GM18508 (cell line): ENCODE measurements around the gene NUP210.
"Not testable (repeated sequence)": the region's sequence is repeated elsewhere in the genome, so short reads cannot be mapped to it uniquely, and the experiment has no call there.

ENCODE experiments used
- ATAC-seq: cut with Tn5 transposase; IDR thresholded peaks from one replicate; pipeline ENCODE4 v1.9.1; 2021; ENCODE audit warnings: moderate number of reproducible peaks; ENCODE audit not compliant: insufficient read depth, unreplicated experiment

The NUP210 gene

GRCh38 chr3:13420045-13420830, at the start of gene NUP210:
NUP210 (minus strand) TSS chr3:13420322; CDS start chr3:13420226, 96 bp downstream.
- no peak for ATAC-seq

- no peak for ATAC-seq
These were observed 46.7 kb upstream of the NUP210 start for GRCh38 chr3:13466781-13467180.

- ATAC-seq = no peak
These were observed 45.2 kb upstream of the NUP210 start for GRCh38 chr3:13465236-13465873.

GRCh38 chr3:13463618-13464400, 43.7 kb upstream of the NUP210 start:
- ATAC-seq = no peak

DNA sequence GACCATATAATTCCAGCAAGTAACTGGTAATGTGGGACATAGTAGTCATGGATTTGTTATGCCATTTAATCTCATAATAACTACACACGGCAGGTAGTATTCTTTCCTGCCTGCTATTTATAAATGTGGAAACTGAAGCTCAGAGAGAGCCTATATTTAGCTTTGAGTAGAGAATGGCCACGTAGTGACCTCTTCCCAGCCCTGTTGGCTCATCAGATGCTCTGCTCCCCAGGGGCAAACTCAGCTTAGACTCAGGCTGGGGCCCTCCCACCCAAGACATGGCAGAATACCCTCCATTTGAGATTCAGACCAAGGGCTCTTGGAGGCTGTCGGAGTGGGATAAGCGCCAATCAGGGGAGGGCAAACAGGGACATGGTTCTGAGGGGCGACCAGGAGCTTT, 42.7 kb upstream of the NUP210 start:
- ATAC-seq = no peak

DNA sequence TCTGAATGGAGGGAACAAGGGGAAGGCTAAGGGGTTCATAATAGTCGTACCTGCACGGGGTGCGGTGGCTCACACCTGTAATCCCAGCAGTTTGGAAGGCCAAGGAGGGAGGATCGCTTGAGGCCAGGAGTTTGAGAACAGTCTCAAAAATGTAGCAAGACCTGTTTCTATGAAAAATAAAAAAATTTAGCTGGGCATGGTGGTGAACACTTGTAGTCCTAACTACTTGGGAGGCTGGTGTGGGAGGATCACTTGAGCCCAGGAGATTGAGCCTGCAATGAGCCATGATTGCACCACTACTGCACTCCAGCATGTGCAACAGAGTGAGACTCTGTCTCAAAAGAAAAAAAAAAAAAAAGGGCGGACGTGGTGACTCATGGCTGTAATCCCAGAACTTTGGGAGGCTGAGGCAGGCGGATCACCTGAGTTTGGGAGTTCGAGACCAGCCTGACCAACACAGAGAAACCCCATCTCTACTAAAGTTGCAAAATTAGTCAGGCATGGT, 42.1 kb upstream of the NUP210 start:
- ATAC-seq = no peak

DNA sequence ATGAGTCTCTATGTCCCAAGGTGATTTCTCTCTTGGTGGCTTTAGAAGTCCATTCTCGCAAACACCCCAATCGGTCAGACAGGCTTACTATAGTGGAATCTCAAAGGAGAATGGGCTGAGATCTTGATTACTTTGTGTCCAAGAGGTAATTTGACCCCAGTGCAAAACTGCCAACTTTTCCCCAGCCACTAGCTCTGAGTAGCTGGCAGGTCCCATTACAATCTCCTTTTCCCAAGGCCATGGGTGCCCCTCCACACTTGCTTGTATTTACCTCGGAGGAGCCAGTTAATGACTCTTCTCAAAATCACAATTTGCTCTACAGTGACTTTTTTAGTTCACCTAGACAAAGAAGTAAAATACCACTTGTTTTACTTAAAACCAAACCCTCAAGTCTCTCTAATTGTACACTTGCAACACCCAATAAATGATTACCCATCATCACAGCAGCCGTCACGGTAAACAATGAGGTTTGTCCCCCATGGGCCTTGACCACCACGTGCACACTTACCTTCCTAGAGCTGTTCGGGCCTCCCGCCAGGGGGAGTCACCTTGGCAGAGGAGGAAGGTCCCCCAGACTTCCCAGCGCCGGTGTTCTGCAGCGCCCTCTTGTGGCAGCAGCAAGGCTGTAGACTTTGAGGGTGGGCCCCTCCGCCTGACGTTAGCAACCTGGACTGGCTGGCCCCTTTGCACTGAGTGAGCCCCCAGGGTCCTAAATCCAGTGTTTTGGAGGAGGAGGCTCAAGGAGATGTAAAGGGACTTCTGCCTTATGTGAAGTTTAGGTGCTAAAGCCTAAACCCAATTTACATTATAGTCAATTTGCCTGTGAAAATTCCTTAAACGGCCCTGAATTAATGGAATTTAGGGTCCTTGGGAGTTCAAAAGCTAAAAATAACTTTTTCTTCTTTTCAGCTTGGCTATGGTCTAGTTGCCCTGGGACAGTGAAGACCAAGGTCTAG, 41.3 kb upstream of the NUP210 start:
- peak; percentile 44 for ATAC-seq

- ATAC-seq = no peak
These were observed 40.2 kb upstream of the NUP210 start for GRCh38 chr3:13460341-13460736.

- ATAC-seq = no peak
These were observed 39.7 kb upstream of the NUP210 start for GRCh38 chr3:13459605-13460340.

DNA sequence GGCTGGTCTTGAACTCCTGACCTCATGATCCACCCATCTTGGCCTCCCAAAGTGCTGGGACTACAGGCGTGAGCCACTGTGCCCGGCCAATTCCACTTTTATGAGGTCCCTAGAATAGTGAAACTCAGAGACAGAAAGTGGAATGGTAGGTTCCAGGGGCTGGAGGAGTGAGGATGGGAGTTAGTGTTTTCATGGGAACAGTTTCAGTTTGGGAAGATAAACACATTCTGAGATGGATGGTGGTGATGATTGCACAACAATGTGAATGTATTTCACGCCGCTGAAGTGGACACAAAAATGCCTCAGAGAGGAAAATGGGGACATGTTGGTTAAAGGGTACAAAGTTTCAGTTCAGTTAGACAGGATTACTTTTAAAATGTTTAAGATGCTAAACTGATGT, 37.5 kb upstream of the NUP210 start:
- no peak for ATAC-seq

DNA sequence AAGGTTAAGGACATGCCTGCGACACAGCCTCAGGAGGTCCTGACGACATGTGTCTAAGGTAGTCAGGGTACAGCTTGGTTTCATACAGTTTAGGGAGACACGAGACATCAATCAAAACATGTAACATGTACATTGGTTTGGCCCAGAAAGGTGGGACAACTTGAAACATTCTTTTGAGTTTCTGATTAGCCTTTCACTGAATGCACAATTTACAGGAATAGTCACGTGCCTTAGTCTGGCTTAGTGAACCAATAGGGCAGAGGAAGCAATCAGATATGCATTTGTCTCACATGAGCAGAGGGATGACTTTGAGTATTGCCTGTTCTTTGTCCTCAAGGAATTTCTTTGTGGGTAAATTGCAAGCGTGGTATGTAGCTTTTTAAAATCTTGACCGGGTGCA, 35.5 kb upstream of the NUP210 start:
- no peak for ATAC-seq

DNA sequence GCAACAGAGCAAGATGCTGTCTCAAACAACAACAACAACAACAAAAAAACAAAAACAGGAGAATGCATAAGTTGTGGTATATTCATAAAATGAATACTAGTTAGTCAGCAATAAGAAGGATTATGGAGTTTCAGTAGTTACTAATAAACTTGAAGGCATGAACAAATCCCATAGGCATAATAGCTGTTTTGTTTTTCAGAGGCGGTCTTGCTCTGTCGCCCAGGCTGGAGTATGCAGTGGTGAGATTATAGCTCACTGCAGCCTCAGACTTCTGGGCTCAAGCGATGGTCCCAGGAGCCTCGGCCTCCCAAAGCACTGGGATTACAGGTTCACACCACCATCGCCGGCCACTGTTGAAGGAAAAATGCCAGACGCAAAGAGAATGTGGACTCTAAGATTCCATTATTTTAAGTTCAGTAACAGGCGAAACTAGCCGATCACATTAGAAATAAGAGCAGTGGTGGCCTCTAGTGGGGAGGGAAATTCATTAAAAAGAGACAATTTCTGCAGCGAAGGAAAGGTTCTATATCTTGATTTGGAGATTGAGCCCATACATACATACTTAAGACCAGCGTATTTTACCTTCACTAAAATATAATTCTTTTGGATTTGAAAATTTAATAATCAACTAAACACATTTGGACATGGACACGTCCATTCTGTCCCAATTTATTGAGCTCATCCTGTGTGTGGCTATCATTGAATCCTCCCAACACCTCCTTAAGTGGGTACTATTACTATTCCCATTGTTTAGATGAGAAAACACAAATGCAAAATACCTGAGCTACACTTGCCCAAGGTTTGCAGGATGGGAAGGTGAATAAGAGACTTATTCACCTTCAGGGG, 32.6 kb upstream of the NUP210 start:
- no peak for ATAC-seq

DNA sequence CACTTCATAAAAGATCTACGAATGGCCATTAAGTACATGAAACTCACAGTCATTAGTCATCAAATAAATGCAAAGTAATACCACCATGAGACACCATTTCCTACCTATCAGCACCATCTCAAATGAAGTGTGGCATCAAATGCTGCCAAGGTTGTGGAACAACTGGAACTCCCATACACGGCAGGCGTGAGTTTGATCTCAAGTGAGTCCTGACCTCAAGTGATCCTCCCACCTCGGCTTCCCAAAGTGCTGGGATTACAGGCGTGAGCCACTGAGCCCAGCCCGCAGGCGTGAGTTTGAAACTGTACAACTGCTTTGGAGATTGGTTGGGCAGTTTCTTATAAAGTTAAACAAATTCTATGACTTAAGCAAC, 31.2 kb upstream of the NUP210 start:
- ATAC-seq = no peak

DNA sequence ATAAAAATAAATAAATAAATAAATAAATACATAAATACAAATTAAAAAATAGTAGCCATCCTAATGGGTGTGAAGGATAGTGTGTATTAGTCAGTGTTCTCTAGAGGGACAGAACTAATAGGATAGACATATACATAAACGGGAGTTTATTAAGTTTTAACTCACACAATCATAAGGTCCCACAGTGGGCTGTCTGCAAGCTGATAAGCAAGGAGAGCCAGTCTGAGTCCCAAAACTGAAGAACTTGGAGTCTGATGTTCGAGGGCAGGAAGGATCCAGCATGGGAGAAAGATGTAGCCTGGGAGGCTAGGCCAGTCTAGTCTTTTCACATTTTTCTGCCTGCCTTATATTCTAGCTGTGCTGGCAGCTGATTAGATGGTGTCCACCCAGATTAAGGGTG, 22.8 kb upstream of the NUP210 start:
- not testable (repeated sequence) for ATAC-seq

DNA sequence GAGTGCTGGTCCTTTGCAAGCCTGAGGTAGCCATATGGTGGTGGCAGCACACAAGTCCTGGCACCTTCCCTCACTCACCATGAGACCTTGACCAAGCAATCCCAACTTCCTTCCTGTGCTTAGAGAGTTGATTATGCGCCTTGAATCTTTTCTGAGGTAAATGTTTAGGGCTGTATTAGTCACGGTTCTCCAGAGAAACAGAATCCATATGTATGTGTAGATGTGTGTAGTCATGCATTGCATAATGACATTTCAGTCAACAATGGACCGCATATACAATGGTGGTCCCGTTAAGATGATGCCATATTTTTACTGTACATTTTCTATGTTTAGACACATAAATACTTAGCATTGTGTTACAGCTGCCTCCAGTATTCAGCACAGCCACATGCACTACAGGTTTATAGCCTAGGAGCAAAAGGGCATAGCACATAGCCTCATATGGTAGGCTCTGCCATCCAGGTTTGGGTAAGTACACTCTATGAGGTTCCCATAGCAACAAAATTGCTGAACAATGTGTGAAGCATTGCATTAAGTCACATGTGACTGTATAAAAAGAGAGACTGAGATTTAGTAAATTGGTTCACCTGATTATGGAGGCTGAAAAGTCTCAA, 20.2 kb upstream of the NUP210 start:
- no peak for ATAC-seq

DNA sequence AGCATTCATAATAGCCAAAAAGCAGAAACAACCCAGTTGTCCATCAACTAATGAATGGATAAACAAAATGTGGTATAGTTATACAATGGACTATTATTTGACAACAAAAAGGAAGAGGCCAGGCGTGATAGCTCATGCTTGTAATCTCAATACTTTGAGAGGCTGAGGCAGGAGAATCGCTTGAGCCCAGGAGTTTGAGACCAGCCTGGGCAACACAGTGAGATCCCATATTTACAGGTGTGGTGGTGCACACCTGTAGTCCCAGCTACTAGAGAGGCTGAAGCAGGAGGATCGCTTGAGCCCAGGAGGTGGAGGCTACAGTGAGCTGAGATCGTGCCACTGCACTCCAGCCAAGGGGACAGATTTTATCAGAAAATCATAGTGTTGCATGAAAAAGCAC, 16.1 kb upstream of the NUP210 start:
- ATAC-seq = not testable (repeated sequence)

GRCh38 chr3:13433912-13434311, 13.8 kb upstream of the NUP210 start:
- no peak for ATAC-seq

GRCh38 chr3:13432093-13432492, 12.0 kb upstream of the NUP210 start:
- no peak for ATAC-seq
